GM18526 (cell line): ENCODE measurements around the gene KIF5C.

Source experiments
- POLR2A ChIP-seq: IDR thresholded peaks from 3 replicates; pipeline ENCODE4 v1.6.1; 2011; ENCODE audit not compliant: insufficient read length; ENCODE audit errors: extremely low read depth

The KIF5C gene

GRCh38 chr2:148981781-148982180, 106.8 kb downstream of the KIF5C start:
- TF ChIP-seq POLR2A = no peak

GRCh38 chr2:148982282-148982681, 107.3 kb downstream of the KIF5C start:
- no peak for TF ChIP-seq POLR2A

- TF ChIP-seq POLR2A = no peak
Observed at GRCh38 chr2:148983896-148984295, 108.9 kb downstream of the KIF5C start.

- no peak for TF ChIP-seq POLR2A
Observed at GRCh38 chr2:148984449-148984848, 109.4 kb downstream of the KIF5C start.

- TF ChIP-seq POLR2A = no peak
Observed at GRCh38 chr2:148987286-148987685, 112.3 kb downstream of the KIF5C start.

GRCh38 chr2:148988337-148988736, 113.3 kb downstream of the KIF5C start:
- no peak for TF ChIP-seq POLR2A

GRCh38 chr2:148989882-148990493, 115.0 kb downstream of the KIF5C start:
- no peak for TF ChIP-seq POLR2A

- TF ChIP-seq POLR2A = no peak
Observed at GRCh38 chr2:148990968-148991367, 115.9 kb downstream of the KIF5C start.

- no peak for TF ChIP-seq POLR2A
Observed at GRCh38 chr2:148992448-148992847, 117.4 kb downstream of the KIF5C start.

- no peak for TF ChIP-seq POLR2A
Observed at GRCh38 chr2:148993351-148993750, 118.3 kb downstream of the KIF5C start.

GRCh38 chr2:148994341-148994740, 119.3 kb downstream of the KIF5C start:
- TF ChIP-seq POLR2A = no peak

GRCh38 chr2:148996805-148997204, 121.8 kb downstream of the KIF5C start:
- no peak for TF ChIP-seq POLR2A

GRCh38 chr2:148998165-148998830, 123.3 kb downstream of the KIF5C start:
- TF ChIP-seq POLR2A = no peak

- TF ChIP-seq POLR2A = no peak
Observed at GRCh38 chr2:148998831-148999200, 123.8 kb downstream of the KIF5C start.

GRCh38 chr2:148999451-148999921, 124.5 kb downstream of the KIF5C start:
- TF ChIP-seq POLR2A = no peak

GRCh38 chr2:149000158-149000938, 125.3 kb downstream of the KIF5C start:
- TF ChIP-seq POLR2A = no peak
